ENCODE results near the gene ASB2. TPM values are rescaled to one million over a fixed set of nuclear protein-coding genes. Genes with fewer than 3 reads are reported as not detected.

Gene ASB2
- total and polyA plus RNA-seq, 2 of the 8 experiments (the other 6 are each of a cell fraction or from before 2014, with no cell fraction given), result 1.0 to 2.1 TPM

DNA sequence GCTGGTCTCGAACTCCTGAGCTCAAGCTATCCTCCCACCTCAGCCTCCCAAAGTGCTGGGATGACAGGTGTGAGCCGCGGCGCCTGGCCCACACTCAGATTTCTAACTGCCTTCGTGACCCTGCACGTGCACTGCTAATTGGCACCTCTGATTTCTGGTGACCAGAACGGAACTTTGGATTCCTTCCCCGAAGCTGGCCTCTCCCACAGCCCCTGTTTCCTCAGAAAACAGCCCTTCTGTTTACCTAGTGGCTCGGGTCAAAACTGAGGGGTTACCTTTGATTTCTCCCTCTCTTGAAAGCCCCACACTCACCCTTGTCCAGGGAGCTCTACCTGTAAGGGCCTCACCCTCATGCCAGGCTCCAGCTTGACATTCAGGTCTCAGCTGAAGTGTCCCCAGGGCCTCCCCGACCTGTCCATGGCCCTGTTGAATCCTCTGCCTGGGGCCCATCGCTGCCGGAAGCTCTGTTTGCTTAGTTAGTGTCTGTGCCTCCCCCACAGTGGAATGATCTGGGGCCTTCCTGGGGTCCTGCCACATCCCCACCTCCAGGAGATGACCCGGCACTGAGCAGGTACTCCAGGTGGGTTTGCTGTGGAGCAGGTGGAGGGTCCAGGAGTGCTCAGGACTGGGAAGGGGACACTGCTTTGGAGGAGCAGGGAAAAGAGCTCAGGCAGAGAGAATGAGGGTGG, 73.6 kb downstream of the ASB2 start (continued):
- no peak for TF ChIP-seq NANOG (IDR thresholded peaks at IDR 0.05; ENCODE audit: insufficient read depth, low read depth, low read length, poor library complexity, severe bottlenecking)
- TF ChIP-seq SP2 (IDR thresholded peaks at IDR 0.05; ENCODE audit: low read length), result no peak
- no peak for TF ChIP-seq EZH2 (IDR thresholded peaks at IDR 0.05; ENCODE audit: low read depth, low read length, severe bottlenecking)
- TF ChIP-seq SRF (IDR thresholded peaks at IDR 0.05; ENCODE audit: low read depth, low read length), result no peak
- TF ChIP-seq KDM5A (IDR thresholded peaks at IDR 0.05; ENCODE audit: low read length), result no peak
- TF ChIP-seq POLR2AphosphoS5 (IDR thresholded peaks at IDR 0.05; ENCODE audit: low read depth, low read length), result no peak
- no peak for TF ChIP-seq YY1 (IDR thresholded peaks at IDR 0.05; ENCODE audit: low read depth, low read length)
- TF ChIP-seq JUN (IDR thresholded peaks at IDR 0.05; ENCODE audit: low read depth, low read length), result no peak
